ENCODE results near the gene GMCL2. TPM values are rescaled to one million over a fixed set of nuclear protein-coding genes. Genes with fewer than 3 reads are reported as not detected.

Gene GMCL2
- total RNA-seq, 1 experiment from 2014 or later = not detected

- H3K36me3 ChIP-seq (ENCODE audit: control insufficient read depth in 1 of 2, insufficient read depth in 2 of 2, low read length in 2 of 2) = peaks cover 4 to 14% of the 10 kb centered on the region in 2 experiments; a peak in 3 of 4 replicates
- peaks cover 3% of the 10 kb centered on the region; the same call in 1 of the 2 replicates for H3K79me2 ChIP-seq (ENCODE audit: insufficient read depth, low read length)
- no peak overlapping the region for H3K4me3 ChIP-seq (replicated peaks in 1 of 2; ENCODE audit: low read depth in 1 of 2, low read length in 2 of 2)
- H3K9me2 ChIP-seq (ENCODE audit: insufficient read depth) = no peaks in the 10 kb centered on the region
- no peak overlapping the region for H2AFZ ChIP-seq (ENCODE audit: low read depth, low read length, poor library complexity, severe bottlenecking)
- no peak overlapping the region for H3K9ac ChIP-seq (ENCODE audit: low read length)
- DNase-seq (ENCODE audit: low read depth, low spot score) = no peak
- no peak overlapping the region for H3K27ac ChIP-seq (ENCODE audit: low read depth, low read length)
- POLR2A ChIA-PET = no interaction called here
- CTCF ChIA-PET = no interaction called here
- no peaks in the 10 kb centered on the region for H3K9me3 ChIP-seq (ENCODE audit: control insufficient read depth in 1 of 2, insufficient read depth in 1 of 2, low read depth in 1 of 2, low read length in 2 of 2)
- H4K20me1 ChIP-seq (ENCODE audit: insufficient read depth) = no peaks in the 10 kb centered on the region
- BruUV-seq (replicated peaks) = no TSS peak
- H3K27me3 ChIP-seq (ENCODE audit: insufficient read depth, low read length) = no peaks in the 10 kb centered on the region
- RAD21 ChIA-PET (ENCODE audit: low non-redundant PET in 1 of 2, low total read pairs in 2 of 2, uncharacterized antibody in 2 of 2, unreplicated experiment in 2 of 2) = no interaction called here
- H3K4me2 ChIP-seq (ENCODE audit: low read length) = no peak overlapping the region
- no peak for ATAC-seq
- peaks cover 3 to 12% of the 10 kb centered on the region in 2 experiments; a peak in 3 of 4 replicates for H3K4me1 ChIP-seq (ENCODE audit: control insufficient read depth in 1 of 2, insufficient read depth in 2 of 2, low read length in 2 of 2)
- TF ChIP-seq ELF1 (IDR thresholded peaks at IDR 0.05; ENCODE audit: borderline replicate concordance, low read depth) (no peak), CTCF (IDR thresholded peaks at IDR 0.05 in 2 of 3, conservative IDR thresholded peaks at IDR 0.05 in 1 of 3; ENCODE audit: borderline replicate concordance in 1 of 3, insufficient read depth in 1 of 3, low read depth in 2 of 3, low read length in 2 of 3) (no peak), EZH2phosphoT487 (IDR thresholded peaks at IDR 0.05; ENCODE audit: borderline replicate concordance) (no peak), SRF (IDR thresholded peaks at IDR 0.05; ENCODE audit: low read depth) (no peak), MAX (IDR thresholded peaks at IDR 0.05) (no peak), CEBPB (IDR thresholded peaks at IDR 0.05; ENCODE audit: low read depth) (no peak), JUND (IDR thresholded peaks at IDR 0.05) (no peak), ZFX (IDR thresholded peaks at IDR 0.05) (no peak), YY1 (IDR thresholded peaks at IDR 0.05; ENCODE audit: extremely low read depth, insufficient replicate concordance, low read depth, low read length) (no peak), TCF7L2 (IDR thresholded peaks at IDR 0.05; ENCODE audit: borderline replicate concordance, extremely low read depth, insufficient read depth, insufficient read length) (no peak), EZH2 (IDR thresholded peaks at IDR 0.05) (no peak), SIN3A (IDR thresholded peaks at IDR 0.05; ENCODE audit: low read depth) (no peak), POLR2AphosphoS5 (IDR thresholded peaks at IDR 0.05; ENCODE audit: low read depth, low read length) (no peak), POLR2A (IDR thresholded peaks at IDR 0.05; ENCODE audit: borderline replicate concordance, extremely low read depth, insufficient read depth, insufficient read length) (no peak)
- intact Hi-C loops (cut with micrococcal nuclease) = no loop called here
Observed at GRCh38 chr5:178221282-178221681, 34.1 kb upstream of the GMCL2 start.
